Measurements from ENCODE around the gene DEPDC5.

DEPDC5 gene

DNA sequence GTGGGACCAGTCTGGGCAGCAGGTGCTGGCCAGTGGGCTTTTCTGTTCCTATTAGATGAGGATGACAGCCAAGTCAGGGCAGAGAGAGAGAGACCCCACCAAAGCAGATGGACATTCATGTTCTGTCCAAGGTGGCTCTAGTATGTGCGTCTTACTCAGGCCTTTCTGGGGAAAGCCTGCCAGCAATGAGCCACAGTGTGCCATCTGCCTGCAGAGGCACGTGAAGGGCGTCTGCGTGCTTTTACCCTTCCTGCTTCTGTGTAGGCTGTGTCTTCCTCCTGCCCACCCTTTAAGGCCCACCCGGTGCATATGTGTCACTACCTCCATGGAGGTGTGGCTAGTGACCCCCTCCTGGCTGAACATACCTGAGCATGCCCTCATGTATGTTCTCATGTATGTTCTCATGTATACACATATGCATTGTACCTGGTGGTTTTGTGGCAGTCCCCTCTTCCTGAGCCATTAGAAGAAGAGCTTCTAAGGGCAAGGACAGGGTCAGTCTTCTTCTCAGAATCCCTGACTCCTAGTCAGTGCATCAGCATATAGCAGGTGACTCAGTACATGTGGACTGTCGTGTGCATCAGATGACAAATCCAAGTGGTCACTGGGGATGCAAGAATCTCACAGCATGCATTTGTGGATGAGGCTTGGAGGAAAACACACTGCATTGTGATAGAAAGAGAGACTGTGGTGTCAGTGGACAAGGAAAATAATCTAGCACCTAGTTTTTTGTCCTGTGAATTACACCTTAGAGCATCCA is 100.1 kb downstream of the DEPDC5 start:
- DNase-seq: no peak

DNA sequence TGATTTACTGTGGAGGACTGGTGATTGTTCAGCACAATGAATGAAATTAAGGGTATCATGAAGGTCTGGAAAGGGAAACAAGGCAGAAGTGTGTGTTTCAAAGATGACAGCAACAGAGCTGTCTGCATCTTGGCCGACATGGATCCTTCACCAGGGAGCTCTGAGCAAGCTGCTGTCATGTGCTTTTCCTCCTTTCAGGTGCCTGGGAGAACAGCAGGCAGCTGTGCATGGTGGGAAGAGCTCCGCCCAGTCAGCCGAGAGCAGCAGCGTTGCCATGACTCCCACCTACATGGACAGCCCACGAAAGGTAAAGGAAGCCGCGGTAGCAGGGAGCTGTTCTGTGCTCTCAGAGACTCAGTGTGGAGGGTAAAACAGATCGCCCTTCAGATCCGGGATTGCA is 103.4 kb downstream of the DEPDC5 start:
- no peak for DNase-seq

DNA sequence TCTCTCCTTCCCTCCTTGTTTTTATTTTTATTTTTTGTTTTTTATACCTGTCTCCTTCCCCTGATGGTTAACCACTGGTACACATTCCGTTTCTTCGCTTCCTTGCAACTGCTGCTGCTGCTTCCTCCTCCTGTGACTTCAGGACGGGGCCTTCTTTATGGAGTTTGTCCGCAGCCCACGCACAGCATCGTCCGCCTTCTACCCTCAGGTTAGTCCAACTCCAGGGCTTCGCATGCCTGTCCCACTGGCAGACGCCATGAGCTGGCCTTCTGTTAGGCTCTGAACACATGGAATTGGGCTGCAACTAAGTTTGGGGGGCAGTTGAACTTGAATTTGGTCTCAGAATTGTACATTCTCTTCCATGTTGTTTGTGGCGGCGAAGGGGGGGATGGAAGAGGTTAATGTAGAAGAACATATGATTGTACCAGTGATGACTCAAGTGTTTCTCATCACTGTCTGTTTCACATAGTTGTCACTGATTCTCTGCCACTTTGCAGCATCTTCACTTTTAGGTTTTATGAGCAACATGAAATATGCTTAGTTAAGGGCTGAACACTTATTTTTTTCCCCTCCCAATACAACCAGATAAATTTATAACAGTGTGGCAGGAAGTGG is 107.5 kb downstream of the DEPDC5 start:
- no peak for DNase-seq

- no peak for DNase-seq
Measured at GRCh38 chr22:31866918-31867317, 113.1 kb downstream of the DEPDC5 start.

DNA sequence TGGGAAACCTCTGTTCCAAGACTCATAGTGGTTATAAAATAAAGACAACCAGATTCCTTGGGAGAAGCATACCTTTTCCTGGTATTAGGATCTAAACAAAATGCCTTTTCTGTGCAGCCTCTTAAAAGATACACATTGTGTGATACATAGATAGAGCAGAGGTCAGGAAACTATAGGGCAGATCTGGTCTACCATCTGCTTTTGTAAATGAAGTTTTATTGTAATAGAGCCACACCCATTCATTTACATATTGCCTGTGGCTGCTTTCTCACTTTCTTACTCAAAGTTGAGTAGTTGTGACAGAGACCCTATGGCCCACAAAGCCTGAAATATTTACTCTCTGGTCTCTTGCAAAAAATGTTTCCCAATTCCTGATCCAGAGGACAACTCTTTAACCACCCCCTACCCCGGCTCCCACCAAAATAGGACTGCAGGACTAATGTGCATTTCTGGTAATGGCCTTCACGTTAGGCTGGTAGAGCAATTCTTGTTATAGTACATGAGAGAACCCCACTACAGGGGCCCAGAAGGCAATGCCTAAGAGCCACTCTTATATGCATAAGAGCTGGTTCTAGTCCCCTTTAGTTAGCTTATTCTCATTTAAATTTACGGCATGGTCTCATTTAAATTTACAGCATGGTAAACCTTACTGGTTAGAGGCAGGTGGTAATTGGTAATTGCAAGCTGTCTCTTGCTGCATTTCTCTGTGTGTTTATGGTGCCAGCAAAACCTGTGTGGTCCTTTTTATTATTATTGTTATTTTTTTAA is 113.8 kb downstream of the DEPDC5 start:
- DNase-seq: no peak

GRCh38 chr22:31869739-31870138 is 115.9 kb downstream of the DEPDC5 start:
- no peak for DNase-seq

- peak; percentile 40 for DNase-seq
Measured at GRCh38 chr22:31870890-31871289, 117.1 kb downstream of the DEPDC5 start.

DNA sequence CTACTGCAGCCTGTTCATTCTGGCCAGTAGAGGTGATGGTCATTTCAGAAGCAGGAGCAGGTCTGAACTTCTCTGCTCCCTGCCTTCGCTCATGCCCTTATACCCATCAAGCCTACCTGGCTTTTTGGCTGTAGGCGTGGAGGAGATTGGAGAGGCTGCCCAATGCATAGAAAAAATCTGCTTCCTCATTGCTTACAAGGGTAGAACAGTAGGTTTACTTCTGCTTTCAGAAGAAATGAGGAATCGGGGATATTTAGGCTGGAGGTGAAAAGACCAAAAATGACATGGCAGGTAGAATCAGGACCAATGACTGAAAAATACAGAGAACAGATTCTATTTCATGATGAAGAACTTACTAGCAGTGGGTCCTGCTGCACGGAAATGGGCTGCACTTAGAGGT is 117.7 kb downstream of the DEPDC5 start:
- no peak for DNase-seq

GRCh38 chr22:31872209-31872608 is 118.4 kb downstream of the DEPDC5 start:
- no peak for DNase-seq

GRCh38 chr22:31874821-31875220 is 121.0 kb downstream of the DEPDC5 start:
- DNase-seq: no peak

DNA sequence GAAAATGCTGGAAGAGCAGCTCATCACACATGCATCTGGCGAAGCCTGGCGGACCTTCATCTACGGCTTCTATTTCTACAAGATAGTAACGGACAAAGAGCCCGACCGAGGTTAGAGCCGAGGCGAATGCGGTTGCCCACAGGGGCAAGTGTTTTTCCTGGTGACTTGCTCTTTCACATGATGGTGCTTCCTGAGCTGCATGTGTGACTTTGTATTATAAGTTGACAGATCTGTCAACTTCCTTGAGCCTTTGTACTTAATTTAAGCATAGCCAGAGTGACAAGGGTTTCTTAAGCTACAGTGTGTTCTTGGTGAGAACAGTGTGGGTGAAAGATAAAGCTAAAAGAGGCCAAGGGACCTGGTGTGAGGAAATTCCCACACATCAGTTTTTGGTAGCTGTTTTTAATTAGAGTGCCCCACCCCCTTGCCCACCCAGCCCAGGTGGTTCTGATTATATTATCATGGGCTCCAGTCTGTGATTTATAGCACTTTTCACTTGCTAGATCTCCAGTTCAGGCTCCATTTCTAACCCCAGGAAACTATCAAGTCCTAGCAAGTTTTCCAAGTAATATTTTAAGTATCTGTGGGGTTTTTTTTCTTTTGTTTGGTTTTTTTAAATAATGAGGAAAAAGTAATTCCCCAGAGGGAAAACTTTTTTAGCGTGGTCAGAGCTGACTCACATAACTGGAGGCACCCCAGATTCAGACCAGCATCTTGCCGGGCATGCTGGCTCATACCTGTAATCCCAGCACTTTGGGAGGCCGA is 122.5 kb downstream of the DEPDC5 start:
- no peak for DNase-seq

DNA sequence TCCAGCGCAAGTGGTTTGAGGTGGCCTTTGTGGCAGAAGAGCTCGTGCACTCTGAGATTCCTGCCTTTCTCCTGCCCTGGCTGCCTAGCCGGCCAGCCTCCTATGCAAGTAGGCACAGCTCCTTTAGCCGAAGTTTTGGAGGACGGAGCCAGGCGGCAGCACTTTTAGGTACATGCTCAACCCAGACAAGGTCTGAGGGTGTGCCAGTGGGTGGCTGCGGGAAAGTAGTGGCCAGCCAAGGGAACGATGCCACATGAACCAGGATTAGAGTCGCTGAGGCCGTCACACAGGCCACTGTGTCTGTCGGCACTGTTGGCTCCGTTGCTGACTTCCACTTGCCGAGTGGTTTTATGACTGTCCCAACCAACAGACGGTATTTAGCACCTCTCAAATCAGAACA is 125.8 kb downstream of the DEPDC5 start:
- no peak for DNase-seq

DNA sequence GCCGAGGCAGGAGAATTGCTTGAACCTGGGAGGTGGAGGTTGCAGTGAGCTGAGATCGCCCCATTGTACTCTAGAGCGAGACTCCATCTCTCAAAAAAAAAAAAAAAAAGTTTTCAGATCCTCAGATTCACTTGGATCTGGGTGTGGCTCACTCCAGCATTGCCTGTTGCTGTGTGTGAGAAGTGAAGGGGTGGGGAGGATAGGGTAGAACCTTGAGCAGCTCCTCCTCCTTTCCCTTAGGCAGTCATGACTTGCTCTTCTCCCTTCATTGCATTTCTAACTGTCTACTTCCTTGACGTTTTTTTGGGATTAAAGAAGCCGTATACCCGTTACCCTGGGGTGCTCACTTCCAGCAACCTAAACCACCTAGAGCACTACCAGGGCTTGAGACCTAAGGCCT is 127.4 kb downstream of the DEPDC5 start:
- DNase-seq: no peak

DNA sequence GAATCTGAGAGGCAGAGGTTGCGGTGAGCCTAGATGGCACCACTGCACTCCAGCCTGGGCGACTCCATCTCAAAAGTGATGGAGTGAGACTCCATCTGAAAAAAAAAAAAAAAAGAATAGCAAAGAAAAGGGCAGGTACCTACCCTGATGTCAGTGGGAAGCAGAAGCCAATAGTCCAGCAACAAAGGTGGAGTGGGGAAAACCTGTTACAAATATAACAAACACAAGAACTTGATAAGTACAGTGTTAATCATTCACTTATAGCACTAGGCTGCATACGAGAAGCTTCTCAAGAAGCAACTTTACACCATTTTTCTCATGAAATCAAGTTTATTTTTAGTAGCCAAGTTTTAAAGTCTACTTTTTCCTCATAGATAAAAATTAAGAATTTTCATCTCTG is 128.0 kb downstream of the DEPDC5 start:
- no peak for DNase-seq

- no peak for DNase-seq
Measured at GRCh38 chr22:31882971-31883370, 129.2 kb downstream of the DEPDC5 start.

DNA sequence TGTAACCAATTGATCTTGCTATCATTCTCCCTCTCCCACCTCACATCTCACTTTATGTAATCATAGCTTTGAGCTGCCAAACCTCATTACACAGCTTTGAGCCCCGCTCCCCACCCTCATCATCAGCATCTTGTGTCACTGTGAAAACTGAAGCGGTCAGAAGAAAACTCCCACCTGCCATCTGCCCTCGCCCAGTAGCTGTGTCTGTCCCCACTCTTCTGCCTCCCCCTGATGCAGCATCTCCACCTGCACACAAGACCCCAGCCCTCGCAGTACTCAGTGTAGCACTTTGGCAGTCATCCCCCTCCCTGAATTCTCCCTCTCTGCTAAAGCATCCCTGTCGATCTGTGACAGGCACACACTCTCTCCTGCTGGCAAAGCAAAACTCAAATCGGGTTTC is 130.2 kb downstream of the DEPDC5 start:
- DNase-seq: no peak

GRCh38 chr22:31891366-31892079 is 137.7 kb downstream of the DEPDC5 start:
- peak; percentile 22 for DNase-seq

GRCh38 chr22:31892080-31892433 is 138.2 kb downstream of the DEPDC5 start:
- DNase-seq: no peak

GRCh38 chr22:31893460-31893859 is 139.6 kb downstream of the DEPDC5 start:
- peak; percentile 64 for DNase-seq

DNA sequence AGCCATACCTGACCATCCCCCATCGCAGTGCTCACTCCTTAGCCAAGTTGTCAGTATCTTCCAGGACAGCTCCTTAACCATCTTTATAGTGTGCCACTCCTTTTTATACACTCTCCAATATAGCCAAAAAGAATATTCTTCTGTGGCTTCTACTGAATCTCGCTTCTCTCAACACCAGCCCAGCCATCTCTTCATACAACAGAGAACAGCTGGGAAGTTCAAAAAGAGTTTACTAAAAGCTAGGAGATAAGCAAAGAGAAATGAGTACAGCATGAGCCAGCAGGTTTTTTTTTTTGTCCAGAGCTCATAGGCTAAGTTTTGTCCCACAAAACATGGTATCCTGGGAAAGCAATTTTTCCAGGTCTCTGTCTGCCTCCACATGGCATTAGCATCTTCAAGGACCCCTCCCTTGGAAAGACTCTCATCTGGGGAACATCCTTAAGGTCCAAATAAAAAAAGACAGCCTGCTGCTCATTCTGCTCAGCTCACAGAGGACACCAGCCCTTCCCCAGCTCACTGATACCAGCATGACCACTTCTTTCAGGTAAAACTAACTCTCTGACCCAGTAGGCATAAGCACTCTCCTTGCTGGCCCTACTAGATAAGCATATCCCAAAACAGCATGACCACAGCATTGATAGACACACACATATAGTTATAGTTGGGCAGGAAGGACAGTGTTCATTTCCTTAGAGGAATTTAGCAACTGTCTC is 141.7 kb downstream of the DEPDC5 start:
- DNase-seq: no peak

DNA sequence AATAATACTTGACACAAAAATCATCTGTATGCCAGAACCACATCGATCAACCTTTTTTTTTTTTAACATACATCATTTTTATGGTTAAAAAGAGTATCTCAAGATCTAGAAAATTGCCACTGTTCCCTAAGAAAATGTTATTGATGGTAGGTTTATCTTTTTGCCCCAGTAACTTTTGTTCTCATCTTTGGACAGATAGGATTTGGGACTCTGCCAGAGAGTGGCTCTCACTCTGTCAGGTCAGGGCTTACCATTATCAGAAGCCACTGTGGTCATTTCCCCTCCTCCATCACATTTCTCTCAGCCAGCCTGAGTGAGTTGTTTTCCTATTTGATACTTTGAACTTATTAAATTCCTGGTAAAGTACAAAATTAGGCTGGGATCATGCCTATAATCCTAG is 142.7 kb downstream of the DEPDC5 start:
- DNase-seq: no peak

Measured in midbrain (tissue), 1 donor.